ENCODE data around the gene TRIM8.

The TRIM8 gene

DNA sequence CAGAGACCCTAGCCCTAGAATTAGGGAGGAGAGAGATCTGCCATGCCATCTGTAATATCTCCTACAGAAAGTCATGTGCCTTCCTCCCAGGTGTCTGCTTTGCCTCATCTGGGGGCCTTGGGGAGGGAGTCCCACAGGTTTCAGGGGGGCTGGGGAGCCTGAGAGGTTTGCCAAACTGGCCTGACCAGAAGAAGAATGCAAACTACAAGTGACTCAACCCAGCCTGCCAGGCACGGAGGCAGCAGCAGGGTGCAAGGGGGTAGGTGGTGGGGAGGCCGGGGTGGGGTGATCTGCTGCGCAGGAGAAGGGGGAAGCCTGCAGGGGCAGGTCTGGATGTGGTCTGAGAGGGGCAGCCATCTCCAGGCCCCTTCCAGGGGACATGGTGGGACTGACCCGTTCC lies 9.6 kb upstream of the TRIM8 start:
- no peak for DNase-seq

DNA sequence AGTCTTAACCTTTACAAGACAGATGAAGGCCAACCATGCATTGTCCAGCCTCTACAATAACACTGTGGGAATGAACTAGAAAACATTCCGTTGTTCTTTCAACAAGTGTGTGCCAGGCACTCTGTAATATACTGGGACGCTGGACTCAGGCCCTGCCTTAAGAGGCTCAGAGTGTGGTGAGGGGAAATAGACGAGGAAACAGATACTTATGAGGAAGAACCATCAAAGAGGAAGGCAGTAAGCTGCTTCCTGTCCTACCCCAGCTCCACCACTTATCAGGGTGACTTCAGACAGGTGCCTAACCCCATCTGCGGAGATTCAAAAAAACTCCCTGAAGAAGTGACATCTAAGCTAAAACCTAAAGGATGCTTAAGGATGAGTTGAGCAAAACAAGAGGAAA lies 8.9 kb upstream of the TRIM8 start:
- DNase-seq, result no peak

GRCh38 chr10:102639537-102639936 lies 4.7 kb upstream of the TRIM8 start:
- DNase-seq, result no peak

- no peak for DNase-seq
Measured at GRCh38 chr10:102641402-102641801, 2.9 kb upstream of the TRIM8 start.

- peak; percentile 97 for DNase-seq
Measured at GRCh38 chr10:102641880-102642735, 2.2 kb upstream of the TRIM8 start.

DNA sequence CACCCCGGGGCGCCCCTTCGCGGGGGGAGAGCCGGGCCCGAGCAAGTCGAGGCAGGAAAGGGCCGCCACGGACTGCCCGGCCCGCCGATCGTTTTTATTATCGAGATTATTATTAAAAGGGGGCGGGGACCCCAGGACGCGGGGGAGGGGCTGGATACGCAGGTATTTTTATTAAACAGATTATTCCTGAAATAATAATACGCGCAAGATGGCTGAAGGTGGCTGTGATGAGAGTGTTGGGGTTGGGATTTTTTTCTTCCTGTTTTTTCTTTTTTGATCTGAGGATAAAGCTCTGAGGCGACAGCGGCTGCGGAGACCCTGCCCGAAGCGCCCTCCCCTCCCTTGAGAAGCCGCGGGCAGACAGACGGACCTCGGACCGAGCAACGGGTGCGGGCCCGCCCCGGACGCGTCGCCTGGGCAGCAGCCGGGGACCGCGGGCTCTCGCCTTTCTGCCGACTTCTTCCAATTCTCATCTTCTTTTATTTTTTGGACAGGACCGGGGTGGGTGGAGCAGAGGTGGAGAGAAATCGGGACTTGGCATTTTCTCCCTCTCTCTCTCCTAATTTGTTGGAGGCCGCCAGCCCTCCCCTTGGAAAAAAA lies 1.4 kb upstream of the TRIM8 start:
- DNase-seq, result peak; percentile 30

GRCh38 chr10:102643336-102644065 lies 778 bp upstream of the TRIM8 start:
- DNase-seq, result peak; percentile 76

- DNase-seq, result peak; percentile 67
Measured at GRCh38 chr10:102644646-102645387, 538 bp downstream of the TRIM8 start.

GRCh38 chr10:102645388-102645740 lies 1.1 kb downstream of the TRIM8 start:
- DNase-seq, result no peak

- peak; percentile 91 for DNase-seq
Measured at GRCh38 chr10:102645741-102646609, 1.7 kb downstream of the TRIM8 start.

DNA sequence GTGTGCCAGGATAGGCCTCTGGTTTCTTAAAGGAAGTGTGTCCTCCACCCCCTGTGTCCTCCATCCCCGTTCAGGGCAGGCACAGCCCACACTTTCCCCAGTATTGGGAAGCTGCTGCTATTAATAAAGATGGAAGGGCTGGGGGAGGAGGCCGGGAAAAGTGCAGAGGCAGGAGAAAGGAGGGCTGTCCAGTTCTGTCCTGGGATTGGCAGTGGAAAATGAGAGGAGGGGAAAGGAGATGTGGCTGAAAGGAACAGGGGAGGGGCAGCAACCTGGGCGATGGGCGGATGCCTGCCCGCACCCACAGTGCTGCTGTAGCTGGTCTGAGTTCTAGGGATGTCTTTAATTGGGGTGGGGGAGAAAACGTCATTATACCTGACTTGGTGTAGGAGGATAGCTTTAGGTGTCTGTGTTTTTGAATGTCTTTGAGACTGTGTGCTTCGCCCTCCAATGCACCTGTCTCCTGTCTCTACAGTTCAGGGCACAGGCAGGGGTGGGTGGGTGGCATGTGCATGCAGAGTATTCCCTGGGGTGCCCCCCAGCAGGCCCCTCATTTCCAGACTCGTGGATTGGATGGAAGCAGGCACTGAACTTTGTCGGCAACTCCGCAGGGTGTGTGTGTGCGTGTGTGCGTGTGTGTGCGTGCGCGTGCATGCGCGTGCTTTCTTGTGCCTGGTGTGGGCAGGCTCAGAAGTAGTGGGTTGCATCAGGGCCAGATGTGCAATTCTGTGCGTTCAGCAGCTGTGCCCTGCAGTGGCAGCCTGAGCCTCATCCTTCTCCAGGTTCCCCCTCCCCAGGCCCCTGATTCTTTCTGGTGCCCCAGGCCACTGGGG lies 2.5 kb downstream of the TRIM8 start:
- peak; percentile 31 for DNase-seq

DNA sequence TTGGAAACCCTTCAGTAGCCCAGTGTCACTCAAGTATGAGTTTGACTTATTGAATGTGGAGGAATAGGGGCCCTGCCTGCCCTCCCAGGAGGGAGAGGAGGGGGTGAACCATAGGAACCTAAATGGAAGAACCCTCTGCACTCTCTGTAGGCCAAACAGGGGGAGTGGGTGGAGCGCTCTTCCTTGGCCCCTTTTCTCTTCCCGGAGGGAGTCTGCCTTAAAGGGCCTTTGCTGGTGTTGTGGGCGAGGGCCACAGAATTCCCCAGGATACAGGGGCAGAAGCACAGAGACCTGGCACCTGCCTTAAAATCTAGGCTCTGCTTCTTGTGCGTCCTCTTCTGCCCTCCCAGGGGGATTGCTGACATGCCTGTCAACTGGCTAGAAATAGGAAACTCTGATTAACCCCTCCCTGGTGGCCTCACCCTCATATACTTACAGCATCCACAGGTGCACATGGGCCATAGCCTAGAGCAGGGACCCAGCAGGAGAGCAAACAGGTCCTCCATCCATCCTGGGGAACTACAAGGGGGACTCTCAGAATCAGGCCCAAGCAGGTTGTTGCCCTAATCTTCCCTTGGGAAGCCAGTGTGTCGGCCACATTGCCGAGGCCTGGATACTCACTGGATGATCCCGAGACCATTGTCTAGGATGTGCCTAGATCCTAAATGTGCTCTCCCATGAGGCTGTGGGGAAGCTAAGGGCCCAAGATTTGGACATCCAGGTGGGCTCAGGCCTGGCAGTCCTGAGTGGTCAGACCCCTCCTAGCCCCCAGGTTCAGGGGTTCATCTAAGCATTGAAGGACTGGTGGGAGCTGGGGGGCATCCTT lies 3.4 kb downstream of the TRIM8 start:
- no peak for DNase-seq

DNA sequence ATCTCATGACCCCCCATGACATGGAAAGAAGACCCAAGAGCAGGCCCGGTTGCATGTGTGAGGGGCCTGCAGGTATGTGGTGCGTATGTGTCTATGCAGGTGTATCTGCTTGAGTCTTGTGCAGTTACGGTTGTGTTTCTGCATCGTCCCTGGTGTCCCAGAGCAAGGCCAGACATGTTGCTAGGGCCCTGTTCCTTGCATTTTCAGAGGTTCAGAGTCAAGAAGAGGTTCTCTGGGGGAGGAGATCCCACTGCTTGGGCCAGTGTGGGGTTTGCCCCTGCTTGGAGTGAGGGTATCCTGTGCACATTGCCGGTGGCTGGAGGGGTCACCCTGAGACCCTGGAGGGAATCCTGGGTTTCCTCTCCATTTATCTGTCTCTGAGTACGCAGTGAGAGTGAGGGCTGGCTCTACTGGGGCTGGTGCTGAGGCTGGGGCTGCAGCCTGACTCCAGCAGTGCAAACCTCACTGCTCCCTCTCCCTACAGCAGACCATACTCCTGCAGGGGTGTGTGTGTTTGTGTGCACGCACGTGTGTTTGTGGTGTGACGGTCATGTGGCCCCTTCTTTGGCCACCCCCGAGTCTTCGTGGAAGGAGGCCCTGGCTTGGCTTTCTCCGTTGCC lies 4.1 kb downstream of the TRIM8 start:
- DNase-seq, result no peak

DNA sequence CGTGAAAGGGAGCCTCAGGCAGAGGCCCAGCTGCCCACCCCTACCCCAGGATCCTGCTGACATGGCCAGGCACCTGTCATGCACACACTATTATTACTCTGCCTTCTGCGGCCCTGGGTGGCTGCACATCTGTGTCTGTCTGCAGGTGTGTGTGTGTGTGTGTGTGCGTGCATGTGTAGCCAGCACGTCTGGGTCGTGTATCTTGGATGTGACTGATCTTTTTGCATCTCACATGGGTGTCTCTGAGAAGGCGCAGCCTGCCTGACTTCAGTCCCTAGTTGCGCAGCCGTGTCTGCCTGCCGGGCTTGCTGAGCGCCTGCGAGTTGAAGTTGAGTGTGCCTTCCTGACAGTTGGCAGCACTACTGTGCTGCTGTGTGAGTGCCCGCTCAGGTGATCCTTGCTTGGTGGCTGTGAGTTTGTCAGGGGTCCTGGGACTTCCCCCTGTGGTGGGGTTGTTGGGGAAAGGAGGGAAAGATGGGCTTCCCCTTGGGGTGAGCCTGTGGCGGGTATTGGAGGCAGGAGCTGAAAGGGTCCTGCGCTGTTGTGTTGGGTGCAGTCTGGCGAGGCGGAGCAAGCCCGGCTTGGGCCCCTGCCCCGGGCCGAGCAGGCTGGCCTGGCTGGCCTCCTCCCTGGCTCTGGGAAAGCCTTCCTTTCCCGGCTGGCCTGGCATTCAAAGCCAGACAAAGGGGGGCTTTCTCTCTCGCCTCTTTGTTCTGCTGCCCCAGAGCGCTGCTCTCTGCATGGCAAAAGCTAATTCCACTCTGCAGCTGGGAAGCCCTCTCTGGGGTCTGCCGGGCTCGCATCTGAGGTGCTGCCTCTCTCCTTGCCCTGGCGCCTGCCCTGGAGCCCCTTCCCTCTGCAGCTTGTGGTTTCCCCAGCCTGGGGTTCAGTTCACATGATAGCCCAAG lies 4.9 kb downstream of the TRIM8 start:
- no peak for DNase-seq

- DNase-seq, result no peak
Measured at GRCh38 chr10:102649797-102650654, 5.7 kb downstream of the TRIM8 start.

DNA sequence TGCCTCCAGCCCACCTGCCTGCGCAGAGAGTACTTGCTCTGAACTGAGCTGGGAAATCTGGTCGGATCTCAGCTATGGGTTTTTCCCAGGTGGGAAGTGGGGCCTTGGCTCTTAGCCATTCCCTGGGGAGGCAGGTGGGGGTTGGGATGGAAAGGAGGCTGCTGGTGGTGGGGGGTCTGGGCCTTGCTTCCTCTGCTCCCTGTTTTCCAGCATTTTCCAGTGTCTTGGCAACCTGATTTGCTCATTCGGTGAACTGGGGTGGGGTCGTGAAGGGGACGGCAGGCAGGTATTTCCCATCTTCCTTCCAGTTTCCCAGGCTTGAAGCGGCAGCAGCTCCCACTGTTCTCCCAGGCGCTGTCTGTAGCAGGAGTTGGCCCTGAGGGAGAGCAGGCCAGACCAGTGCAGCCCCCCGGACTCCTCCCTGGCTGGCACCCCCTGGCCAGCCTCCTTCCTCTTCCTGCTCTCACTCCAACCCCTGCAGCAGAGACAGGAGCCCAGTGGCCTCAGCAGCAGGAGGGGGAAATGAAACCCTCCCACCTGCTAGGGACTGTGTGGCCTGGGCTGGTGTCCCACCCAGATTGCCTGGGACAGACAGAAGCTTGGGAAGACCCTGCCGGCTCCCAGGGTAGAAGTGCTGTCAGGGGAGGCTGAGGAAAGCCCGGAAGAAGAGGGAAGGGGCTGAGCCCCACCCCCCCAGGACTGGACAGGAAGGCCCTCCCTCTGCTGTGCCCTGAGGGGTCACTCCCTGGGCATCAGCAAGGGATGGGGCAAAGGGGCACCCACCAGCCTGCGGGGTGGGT lies 6.6 kb downstream of the TRIM8 start:
- no peak for DNase-seq

All from fibroblast of upper back skin (primary cell).